T47D (cell line): ENCODE measurements around the gene ILDR2.

Experiments
- DNase-seq, 2 experiments: peaks; one replicate each; pipeline versions ENCODE4 v3.0.0 to v3.0.0-alpha.2; 2011 to 2012; ENCODE audit warnings: low read depth in 1 of 2, low spot score in 1 of 2
- JUND ChIP-seq: IDR thresholded peaks from 2 replicates; pipeline ENCODE4 v1.6.1; 2012; ENCODE audit warnings: low read depth
- in situ Hi-C: cut with HindIII; loops from 2 replicates; pipeline ENCODE4 v1.10.0; 2016; ENCODE audit warnings: low sequenced_read_pairs, low pct_unique_long_range_greater_than_20kb

The ILDR2 gene

GRCh38 chr1:166975361-166976129, at the start of gene ILDR2:
TSS of gene ILDR2 (minus strand) at chr1:166975540. CDS start at chr1:166975268, 272 bp downstream.
- DNase-seq, result peak; percentile 45 to 68

DNA sequence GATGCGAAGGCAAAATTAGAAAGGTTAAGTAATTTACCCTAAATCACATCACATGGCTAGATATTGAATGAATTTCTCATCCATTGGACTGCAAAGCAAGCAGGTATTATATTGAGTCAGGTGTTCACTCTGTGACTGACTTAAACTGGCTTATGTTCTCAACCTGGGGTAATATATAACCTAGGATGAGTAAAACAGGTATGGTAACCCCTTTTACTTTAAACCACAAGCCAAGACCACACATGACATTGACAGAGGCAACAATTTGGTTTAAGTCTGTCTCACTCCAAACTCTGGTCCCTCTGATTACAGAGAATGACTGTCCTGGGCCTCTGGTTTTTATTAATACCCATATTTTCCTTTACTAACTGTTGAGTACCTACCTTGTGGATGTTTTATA, 47.0 kb upstream of the ILDR2 start:
- in situ Hi-C loops, result no loop called here
- no peak for DNase-seq
- TF ChIP-seq JUND, result no peak

More at GRCh38 chr1:166975361-166976129, at the start of gene ILDR2:
- no peak for TF ChIP-seq JUND
- in situ Hi-C loops, result no loop called here

GRCh38 chr1:167016100-167016750, 40.9 kb upstream of the ILDR2 start:
- in situ Hi-C loops, result no loop called here
- no peak for DNase-seq
- no peak for TF ChIP-seq JUND

DNA sequence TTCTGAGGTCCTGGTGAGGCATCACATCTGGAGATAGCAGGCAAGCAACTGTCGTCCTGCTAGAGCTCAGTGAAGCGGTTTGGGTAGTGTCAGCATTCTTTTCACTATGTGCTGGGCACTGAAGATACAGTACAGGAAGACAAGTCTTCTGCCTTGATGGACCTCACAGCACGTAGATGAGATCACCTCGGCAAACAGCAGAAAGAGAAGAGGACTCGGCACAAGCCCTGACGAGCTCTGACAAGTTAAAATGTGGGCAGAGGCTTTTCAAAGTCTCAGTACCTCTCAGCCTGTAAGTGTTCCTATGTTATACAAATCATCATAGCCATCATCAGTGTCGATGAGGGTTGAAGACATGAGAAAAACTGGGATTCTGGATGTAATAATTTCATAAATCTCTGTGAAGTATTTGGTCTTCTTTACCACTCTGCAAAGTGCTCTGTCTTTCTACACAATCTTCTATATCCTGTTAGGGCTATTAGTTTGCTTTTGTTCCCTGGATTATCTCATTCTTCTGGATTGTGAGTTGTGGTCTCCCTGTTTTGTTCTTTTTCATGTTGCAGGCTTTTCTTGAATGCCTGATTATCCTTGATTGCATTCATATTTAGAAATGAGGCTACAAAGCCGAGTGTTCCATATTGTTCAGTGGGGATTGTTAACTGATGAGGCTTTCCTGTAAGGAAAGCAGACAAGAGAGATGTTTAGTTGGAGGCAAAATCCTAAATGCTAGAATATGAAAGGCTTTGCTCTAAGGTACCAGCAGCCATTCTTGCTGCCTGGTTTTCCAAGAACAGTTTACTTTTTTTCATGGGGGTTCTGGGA, 38.0 kb upstream of the ILDR2 start:
- no peak for DNase-seq
- in situ Hi-C loops, result no loop called here
- TF ChIP-seq JUND, result no peak

- no peak for TF ChIP-seq JUND
- in situ Hi-C loops, result no loop called here
- no peak for DNase-seq
Observed at GRCh38 chr1:167012570-167012969, 37.2 kb upstream of the ILDR2 start.

DNA sequence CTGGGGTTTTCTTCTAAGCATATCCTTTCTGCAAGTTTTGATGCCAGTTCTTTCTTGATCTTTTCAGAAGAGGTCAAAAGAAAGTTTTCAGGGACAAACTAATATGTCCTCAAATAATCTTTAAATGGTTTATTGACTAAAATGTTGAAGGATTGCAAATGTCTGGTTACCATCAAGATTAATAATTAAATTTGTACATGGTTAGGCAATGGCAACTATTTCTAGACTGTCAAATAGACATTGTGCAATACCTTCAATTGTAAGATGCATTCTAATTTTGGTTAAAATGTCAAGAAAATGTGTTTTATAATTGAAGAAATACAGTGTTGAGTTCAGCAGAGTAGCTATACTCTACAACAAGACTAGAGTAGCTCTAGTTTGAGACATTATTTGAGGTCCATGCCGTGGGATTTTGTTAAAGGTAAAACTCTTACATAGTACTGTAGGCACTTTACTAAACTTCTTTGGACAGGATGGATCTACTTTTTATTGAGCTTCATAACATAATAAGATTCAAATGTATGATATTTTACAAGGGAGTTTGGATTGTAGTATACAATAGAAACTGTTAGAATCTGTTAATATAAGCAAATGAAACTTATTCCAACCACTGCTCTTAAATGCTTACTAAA, 36.3 kb upstream of the ILDR2 start:
- no peak for TF ChIP-seq JUND
- in situ Hi-C loops, result no loop called here
- DNase-seq, result no peak

- no peak for TF ChIP-seq JUND
- in situ Hi-C loops, result no loop called here
- no peak for DNase-seq
Observed at GRCh38 chr1:167003711-167004110, 28.4 kb upstream of the ILDR2 start.

DNA sequence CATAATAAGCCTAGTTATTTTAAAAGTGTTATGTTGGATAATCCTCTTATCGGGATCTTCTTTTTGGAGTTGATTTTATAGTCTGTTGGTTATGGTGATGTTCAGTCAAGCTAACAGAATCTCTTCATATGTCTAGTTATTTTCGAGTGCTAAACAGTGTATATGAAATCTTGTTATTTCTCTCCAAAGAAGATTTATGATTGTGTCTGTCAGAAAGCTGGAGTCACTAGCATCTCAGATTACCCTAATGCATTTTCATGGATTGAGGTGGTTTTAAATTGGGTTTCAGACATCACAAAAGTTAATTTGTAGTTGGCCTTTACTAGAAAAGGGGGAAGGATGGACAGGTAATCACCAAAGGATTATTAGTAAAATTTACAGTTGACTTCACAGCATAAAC, 27.0 kb upstream of the ILDR2 start:
- in situ Hi-C loops, result no loop called here
- TF ChIP-seq JUND, result no peak
- DNase-seq, result no peak

DNA sequence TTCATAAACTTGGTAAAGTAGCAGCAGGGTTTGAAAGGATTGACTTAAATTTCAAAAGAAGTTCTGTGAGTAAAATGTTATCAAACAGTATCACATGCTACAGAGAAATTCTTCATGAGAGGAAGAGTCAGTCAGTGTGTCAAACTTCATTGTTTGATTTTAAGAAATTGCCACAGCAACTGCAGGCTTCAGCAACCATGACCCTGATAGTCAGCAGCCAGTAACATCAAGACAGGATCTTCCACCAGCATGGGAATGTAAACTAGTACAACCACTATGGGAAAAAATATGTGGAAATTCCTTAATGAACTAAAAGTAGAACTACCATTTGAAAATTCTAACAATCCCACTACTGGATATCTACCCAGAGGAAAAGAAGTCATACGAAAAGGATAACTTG, 25.2 kb upstream of the ILDR2 start:
- in situ Hi-C loops, result no loop called here
- no peak for DNase-seq
- no peak for TF ChIP-seq JUND

DNA sequence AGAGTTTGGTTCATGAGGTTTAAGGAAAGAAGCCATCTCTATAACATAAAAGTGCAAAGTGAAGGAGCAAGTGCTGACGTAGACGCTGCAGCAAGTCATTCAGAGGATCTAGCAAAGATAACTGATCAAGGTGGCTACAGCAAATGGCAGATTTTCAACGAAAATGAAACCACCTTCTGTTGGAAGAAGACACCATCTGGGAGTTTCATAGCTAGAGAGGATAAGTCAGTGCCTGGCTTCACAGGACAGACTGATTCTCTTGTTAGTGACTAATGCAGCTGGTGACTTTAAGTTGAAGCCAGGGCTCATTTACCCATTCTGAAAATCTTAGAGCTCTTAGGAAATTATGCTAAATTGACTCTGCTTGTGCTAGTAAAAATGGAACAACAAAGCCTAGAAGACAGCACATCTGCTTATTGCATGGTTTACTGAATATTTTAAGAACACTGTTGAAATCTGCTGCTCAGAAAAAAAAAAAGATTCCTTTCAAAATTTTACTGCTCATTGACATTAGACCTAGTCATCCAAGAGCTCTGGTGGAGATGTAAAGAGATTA, 24.2 kb upstream of the ILDR2 start:
- in situ Hi-C loops, result no loop called here
- no peak for DNase-seq
- no peak for TF ChIP-seq JUND

DNA sequence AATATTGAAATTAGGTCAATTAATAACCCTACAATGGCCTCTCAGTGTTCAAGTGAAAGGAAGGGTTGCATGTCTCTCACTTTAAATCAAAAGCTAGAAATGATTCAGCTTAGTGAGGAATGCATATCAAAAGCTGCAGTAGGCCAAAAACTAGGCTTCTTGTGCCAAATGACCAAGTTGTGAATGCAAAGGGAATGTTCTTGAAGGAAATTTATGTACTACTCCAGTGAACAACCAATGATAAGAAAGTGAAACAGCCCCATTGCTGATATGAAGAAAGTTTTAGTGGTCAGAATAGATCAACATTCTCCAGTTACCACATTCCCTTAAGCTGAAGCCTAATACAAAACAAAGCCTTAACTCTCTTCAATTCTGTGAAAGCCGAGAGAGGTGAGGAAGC, 23.7 kb upstream of the ILDR2 start:
- no peak for DNase-seq
- in situ Hi-C loops, result no loop called here
- TF ChIP-seq JUND, result no peak

DNA sequence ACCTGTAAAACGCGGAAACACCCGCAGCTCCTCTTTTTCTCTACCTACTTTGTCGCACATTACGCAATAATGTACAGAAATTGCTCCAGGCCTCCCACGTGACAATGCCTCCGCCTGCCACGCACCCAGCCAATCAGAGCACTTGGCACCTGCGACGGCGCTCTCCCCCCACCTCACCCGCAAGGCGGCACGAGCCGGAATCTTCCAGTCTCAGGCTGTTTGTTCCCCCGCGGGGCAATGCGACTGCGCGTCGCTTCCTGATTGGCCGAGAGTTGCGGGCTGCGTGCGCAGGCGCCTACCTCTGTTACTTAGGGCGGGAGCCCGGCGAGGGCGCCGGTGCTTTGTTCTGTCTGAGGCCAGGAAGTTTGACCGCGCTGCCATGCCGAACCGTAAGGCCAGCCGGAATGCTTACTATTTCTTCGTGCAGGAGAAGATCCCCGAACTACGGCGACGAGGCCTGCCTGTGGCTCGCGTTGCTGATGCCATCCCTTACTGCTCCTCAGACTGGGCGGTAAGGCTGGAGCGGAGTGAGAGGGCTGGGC, 13.7 kb upstream of the ILDR2 start, which contains the start of gene MAEL:
Gene MAEL, plus strand, starts transcription at position 307 of the 542 bp plus-strand sequence. Its CDS starts 73 bp downstream, at position 380.
- in situ Hi-C loops, result no loop called here
- no peak for TF ChIP-seq JUND
- DNase-seq, result no peak
